ENCODE results near the gene GMEB2. TPM values are rescaled to one million over a fixed set of nuclear protein-coding genes. Genes with fewer than 3 reads are reported as not detected.
"Not testable (repeated sequence)": the region's sequence is repeated elsewhere in the genome, so short reads cannot be mapped to it uniquely, and the experiment has no call there.

GMEB2 gene
- polyA plus RNA-seq, 1 experiment: 6.3 TPM

GRCh38 chr20:63653974-63654668 is 27.2 kb upstream of the GMEB2 start:
- Histone ChIP-seq H3K9me3 (ENCODE audit: control insufficient read depth, insufficient read depth, low read length) (no peaks in the 10 kb centered on the region; the same call in 1 of the 2 replicates), H3K4me3 (ENCODE audit: low read depth, low read length) (peak overlapping the region; percentile 60), H3K27me3 (ENCODE audit: control insufficient read depth, insufficient read depth, low read length) (no peaks in the 10 kb centered on the region), H3K27ac (ENCODE audit: low read depth, low read length) (no peak overlapping the region)
- CTCF ChIA-PET: no interaction called here
- POLR2A ChIA-PET: interaction anchor here (1.0 kb wide), 1 partner anchor 28 kb away, joined by 4 read pairs; no protein-coding TSS in a partner anchor
- TF ChIP-seq, protein P1, sequence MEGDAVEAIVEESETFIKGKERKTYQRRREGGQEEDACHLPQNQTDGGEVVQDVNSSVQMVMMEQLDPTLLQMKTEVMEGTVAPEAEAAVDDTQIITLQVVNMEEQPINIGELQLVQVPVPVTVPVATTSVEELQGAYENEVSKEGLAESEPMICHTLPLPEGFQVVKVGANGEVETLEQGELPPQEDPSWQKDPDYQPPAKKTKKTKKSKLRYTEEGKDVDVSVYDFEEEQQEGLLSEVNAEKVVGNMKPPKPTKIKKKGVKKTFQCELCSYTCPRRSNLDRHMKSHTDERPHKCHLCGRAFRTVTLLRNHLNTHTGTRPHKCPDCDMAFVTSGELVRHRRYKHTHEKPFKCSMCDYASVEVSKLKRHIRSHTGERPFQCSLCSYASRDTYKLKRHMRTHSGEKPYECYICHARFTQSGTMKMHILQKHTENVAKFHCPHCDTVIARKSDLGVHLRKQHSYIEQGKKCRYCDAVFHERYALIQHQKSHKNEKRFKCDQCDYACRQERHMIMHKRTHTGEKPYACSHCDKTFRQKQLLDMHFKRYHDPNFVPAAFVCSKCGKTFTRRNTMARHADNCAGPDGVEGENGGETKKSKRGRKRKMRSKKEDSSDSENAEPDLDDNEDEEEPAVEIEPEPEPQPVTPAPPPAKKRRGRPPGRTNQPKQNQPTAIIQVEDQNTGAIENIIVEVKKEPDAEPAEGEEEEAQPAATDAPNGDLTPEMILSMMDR (IDR thresholded peaks at IDR 0.05; ENCODE audit: low read depth, low read length): no peak
- DNase-seq (ENCODE audit: low read depth, low spot score): no peak

GRCh38 chr20:63653041-63653973 is 26.4 kb upstream of the GMEB2 start, which contains the start of gene STMN3:
STMN3 (minus strand) TSS chr20:63653424; CDS start chr20:63653345, 79 bp downstream.
- POLR2A ChIA-PET: interaction anchor here (0.6 to 1.0 kb wide), 6 partner anchors 8 to 86 kb away, joined by 3 to 4 read pairs (median 3); partner anchors contain the start of gene GMEB2
- peak; percentile 73 for DNase-seq (ENCODE audit: low read depth, low spot score)
- H3K9me3 ChIP-seq (ENCODE audit: control insufficient read depth, insufficient read depth, low read length): no peaks in the 10 kb centered on the region; the same call in 1 of the 2 replicates
- no peaks in the 10 kb centered on the region for H3K27me3 ChIP-seq (ENCODE audit: control insufficient read depth, insufficient read depth, low read length)
- no peak within 1 kb of the TSS for H3K27ac ChIP-seq (ENCODE audit: low read depth, low read length)
- H3K4me3 ChIP-seq (ENCODE audit: low read depth, low read length): peak within 1 kb of the TSS; percentile 70
- TF ChIP-seq, protein P1 (IDR thresholded peaks at IDR 0.05; ENCODE audit: low read depth, low read length): no peak
- CTCF ChIA-PET: interaction anchor here (0.6 kb wide), 1 partner anchor 327 kb away, joined by 3 read pairs; no protein-coding TSS in a partner anchor

DNA sequence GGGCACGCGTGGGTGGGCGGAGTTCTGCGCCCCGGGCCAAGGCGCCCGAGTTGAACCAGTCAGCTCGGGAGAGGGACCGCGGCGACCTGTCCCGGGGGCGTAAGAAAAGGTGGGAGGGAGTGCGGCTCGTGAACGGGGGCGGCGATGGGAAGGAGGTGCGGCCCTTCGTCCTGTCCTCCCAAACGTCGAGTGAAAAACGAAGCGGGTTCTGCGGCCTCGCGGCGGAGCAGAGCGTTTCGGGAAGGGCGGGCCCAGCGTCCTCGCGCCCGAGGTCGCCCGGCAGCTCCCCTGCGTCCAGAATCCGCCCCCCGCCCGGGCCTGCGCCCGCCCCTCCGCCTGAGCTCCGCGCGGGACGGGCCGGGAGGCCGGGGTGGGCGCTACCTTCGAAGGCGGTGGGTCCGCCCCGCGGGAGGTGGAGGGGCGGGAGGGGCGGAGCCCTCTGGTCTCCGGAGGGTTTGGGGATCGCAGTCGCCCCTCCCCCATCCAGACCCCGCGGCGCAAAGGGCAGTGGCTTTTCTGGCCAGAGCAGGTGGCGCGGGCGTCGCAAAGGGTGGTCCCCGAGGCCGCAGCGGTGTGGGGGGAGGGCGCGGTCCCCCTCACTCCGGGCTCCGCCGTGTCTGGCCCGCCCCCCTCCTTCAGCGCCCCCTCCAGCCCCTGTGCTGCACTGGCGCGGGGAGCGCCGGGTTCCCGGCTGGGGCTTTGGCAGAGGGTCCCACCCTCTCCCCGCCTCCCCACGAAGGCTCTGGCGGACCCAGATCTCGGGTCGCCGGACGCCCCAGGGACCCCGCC is 25.5 kb upstream of the GMEB2 start:
- ChIA-PET CTCF (no interaction called here), POLR2A (interaction anchor here (0.7 to 1.4 kb wide), 4 partner anchors 10 to 87 kb away, joined by 3 to 6 read pairs (median 4); no protein-coding TSS in a partner anchor)

GRCh38 chr20:63651942-63652191 is 25.0 kb upstream of the GMEB2 start:
- POLR2A ChIA-PET: interaction anchor here (0.7 to 1.4 kb wide), 2 partner anchors 10 to 31 kb away, joined by 4 to 6 read pairs; no protein-coding TSS in a partner anchor
- CTCF ChIA-PET: no interaction called here
- TF ChIP-seq, protein P1 (IDR thresholded peaks at IDR 0.05; ENCODE audit: low read depth, low read length): no peak
- no peak for DNase-seq (ENCODE audit: low read depth, low spot score)
- H3K9me3 ChIP-seq (ENCODE audit: control insufficient read depth, insufficient read depth, low read length): no peaks in the 10 kb centered on the region; the same call in 1 of the 2 replicates
- H3K27me3 ChIP-seq (ENCODE audit: control insufficient read depth, insufficient read depth, low read length): no peaks in the 10 kb centered on the region
- H3K4me3 ChIP-seq (ENCODE audit: low read depth, low read length): peak overlapping the region; percentile 70
- no peak overlapping the region for H3K27ac ChIP-seq (ENCODE audit: low read depth, low read length)

More for the DNA sequence above, 25.5 kb upstream of the GMEB2 start:
- H3K9me3 ChIP-seq (ENCODE audit: control insufficient read depth, insufficient read depth, low read length): no peaks in the 10 kb centered on the region; the same call in 1 of the 2 replicates
- no peak for DNase-seq (ENCODE audit: low read depth, low spot score)
- TF ChIP-seq, protein P1 (IDR thresholded peaks at IDR 0.05; ENCODE audit: low read depth, low read length): no peak
- H3K4me3 ChIP-seq (ENCODE audit: low read depth, low read length): peak overlapping the region; percentile 70
- H3K27me3 ChIP-seq (ENCODE audit: control insufficient read depth, insufficient read depth, low read length): no peaks in the 10 kb centered on the region
- no peak overlapping the region for H3K27ac ChIP-seq (ENCODE audit: low read depth, low read length)

DNA sequence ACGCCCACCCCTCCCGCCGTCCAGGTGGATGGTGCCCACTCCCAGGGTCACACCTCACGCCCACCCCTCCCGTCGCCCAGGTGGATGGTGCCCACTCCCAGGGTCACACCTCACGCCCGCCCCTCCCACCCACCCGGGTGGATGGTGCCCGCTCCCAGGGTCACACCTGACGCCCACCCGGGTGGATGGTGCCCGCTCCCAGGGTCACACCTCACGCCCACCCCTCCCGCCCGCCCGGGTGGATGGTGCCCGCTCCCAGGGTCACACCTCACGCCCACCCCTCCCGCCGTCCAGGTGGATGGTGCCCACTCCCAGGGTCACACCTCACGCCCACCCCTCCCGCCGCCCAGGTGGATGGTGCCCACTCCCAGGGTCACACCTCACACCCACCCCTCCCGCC is 23.6 kb upstream of the GMEB2 start:
- POLR2A ChIA-PET; H3K4me3 ChIP-seq (ENCODE audit: low read depth, low read length); H3K27ac ChIP-seq (ENCODE audit: low read depth, low read length); H3K9me3 ChIP-seq (ENCODE audit: control insufficient read depth, insufficient read depth, low read length); DNase-seq (ENCODE audit: low read depth, low spot score); CTCF ChIA-PET; H3K27me3 ChIP-seq (ENCODE audit: control insufficient read depth, insufficient read depth, low read length): not testable (repeated sequence)
